ENCODE data around the gene EIF4EBP3.
"Not testable (repeated sequence)": the region's sequence is repeated elsewhere in the genome, so short reads cannot be mapped to it uniquely, and the experiment has no call there.

EIF4EBP3 gene

DNA sequence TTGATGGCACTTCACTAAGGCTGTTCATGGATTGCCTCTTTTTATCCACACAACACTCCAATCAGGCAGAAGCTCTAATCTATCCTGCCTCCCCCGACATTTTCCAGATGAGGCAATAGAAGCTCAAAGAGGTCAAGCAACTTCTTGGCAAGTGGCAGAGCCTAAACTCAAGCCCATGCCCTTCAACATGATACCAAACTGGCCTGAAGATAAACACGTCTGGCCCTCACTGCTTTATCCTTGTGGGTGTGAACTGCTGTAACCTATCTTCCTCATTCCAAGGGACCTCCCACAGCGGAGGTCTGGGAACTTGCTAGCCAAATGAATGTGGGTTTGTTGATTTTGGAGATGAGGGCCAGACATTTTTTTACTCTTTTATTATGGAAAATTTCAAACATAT lies 26.7 kb downstream of the EIF4EBP3 start:
- DNase-seq (ENCODE audit: insufficient read length, low spot score), result no peak
- no peak for FAIRE-seq

DNA sequence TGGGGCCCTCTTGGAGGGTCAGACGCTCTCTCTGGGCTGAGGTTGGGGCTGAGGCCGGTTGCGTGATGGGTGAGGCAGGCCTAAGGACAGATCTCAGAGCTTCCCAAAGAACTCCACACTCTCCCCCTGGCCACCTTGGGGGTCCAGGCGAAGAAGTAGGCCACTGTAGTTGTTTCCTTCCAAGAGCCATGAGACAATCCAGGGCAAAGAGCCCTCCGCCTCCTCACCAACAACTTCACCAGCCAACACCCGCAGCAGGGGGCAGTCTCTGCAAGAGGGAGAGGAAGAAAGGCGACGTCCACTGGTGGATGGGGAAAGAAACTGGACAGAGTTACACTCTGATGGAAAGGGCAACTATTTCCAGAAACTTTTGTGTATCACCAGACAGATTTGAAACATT lies 27.8 kb downstream of the EIF4EBP3 start:
- DNase-seq (ENCODE audit: insufficient read length, low spot score) (no peak), FAIRE-seq (no peak)

DNA sequence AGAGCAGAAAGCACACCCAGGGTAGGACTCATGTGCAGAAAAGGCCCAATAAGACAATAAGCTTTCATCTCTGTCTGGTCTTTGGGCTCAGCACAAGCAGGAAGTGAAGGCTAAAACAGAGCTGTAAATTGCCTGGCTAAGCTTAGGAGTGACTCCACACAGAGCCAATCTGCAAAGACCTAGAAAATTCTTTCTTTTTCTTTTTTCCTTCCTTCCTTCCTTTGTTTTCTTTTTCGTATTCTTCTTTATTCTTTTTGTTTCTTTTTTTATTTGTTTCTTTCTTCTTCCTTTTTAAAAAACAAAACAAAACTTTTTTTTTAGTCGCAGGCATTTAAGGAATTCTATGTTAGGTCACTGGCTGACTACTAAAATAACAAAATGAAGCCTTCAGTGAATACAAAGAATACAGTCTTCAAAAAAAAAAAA lies 29.3 kb downstream of the EIF4EBP3 start:
- DNase-seq (ENCODE audit: insufficient read length, low spot score) (no peak), FAIRE-seq (no peak)

DNA sequence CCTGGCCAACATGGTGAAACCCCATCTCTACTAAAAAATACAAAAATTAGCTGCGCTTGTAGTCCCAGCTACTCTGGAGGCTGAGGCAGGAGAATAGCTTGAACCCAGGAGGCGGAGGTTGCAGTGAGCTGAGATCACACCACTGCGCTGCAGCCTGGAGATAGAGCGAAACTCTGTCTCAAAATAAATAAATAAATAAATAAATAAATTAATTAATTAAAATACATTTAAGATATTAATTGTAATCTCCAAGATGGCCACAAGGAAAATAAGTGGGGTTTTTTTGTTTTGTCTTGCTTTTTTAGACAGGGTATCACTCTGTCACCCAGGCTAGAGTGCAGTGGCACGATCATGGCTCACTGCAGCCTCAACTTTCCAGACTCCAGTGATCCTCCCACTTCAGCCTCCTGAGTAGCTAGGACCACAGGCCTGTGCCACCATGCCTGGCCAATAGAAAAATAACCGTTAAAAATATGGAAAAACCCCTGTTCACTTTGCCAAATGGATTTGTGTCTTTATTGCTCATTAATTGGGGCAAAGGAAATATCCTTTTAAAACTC lies 31.8 kb downstream of the EIF4EBP3 start:
- not testable (repeated sequence) for DNase-seq (ENCODE audit: insufficient read length, low spot score); FAIRE-seq

DNA sequence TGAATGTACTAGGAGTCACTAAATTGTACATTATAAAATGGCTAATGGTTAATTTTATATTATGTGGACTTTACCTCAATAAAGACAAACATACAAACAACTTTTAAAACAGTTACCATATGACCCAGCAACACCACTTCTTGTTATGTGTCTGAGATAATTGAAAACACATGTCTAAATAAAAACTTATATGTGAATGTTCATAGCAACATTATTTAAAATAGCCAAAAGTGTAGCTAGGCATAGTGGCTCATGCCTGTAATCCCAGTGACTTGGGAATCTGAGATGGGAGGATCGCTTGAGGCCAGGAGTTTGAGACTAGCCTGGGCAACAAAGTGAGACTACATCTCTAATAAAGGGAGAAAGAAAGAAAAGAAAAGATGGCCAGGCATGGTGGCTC lies 40.0 kb downstream of the EIF4EBP3 start:
- DNase-seq (ENCODE audit: insufficient read length, low spot score), result no peak

DNA sequence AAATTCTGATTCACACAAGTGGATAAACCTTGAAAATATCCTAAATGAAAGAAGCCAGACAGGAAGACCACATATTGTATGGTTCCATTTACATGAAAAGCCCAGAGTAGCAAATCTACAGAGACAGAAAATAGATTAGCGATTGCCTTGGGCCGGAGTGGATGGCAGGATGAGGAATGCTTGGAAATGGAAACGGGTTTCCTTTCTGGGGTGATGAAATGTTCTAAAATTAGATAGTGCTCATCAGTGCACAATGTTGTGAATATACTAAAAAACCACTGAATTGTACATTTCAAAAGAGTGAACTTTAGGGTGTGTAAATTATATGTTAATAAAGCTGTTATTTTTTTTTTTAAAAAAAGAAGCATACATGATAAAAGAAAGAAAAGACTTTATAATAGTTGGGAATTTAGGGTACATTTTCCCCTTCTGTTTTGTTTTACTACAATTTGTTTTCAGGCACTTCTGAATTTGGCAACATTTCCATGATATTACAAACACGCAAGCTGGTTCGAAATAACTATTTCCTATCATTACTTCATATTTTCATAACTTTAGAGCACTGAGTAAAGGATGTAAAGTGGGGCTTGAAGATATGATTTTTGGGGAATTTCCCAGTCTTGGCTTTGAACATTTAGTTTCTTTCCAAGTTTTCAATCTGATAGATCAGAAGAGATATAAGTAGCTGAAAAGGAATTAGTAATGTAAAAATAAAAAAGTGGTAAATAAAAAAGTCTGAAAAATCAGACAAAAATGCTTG lies 41.0 kb downstream of the EIF4EBP3 start:
- DNase-seq (ENCODE audit: insufficient read length, low spot score), result no peak
- FAIRE-seq, result no peak

More for the DNA sequence above, 40.0 kb downstream of the EIF4EBP3 start:
- no peak for FAIRE-seq

DNA sequence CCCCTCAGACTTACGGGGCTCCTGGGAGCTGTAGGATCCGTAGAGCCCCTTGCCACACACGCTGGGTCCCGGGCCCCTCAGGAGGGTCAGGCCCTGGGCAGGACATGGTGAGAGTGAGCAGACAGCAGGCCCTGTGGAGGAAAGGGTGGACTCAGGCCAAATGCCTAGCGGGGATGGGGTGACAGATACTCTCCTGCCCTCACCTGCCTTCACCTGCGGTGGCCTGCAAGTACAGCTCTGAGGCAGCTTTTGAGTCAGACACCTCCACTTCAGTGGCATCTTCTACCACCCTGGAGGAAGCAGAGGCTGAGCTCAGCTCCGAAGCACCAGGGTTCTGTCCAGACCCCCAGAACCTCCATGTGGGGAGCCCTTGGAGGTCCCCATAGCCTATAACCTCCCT lies 43.4 kb downstream of the EIF4EBP3 start:
- FAIRE-seq (no peak), DNase-seq (ENCODE audit: insufficient read length, low spot score) (no peak)

DNA sequence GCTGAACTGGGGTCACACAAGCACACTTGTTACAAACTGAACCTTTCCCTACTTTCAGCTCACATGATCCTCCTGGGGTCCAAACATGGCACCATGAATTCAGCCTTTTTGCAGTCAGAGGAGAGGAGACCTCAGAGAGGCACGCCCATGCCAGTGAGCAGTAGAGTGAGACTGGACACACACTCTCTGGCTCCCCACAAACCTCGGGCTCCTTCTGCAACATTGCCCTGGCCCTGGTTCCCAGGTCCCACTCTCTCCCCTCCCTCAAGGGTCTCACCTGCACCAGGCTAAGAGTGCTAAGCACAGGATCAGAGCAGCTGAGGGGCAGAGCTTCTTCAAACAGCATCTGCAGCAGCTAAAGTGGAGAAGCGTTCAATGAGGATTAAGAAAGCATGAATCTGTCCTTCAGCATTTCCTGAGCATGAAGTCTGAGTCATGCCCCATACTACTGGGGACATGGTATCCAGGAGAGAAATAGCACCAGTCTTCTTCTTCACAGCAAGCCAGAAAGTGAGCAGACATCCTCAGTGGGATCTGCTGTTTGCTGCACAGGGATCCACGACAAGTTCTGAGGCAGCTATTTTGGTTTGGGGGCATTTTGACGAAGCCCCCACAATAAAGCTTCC lies 44.4 kb downstream of the EIF4EBP3 start:
- FAIRE-seq (no peak), DNase-seq (ENCODE audit: insufficient read length, low spot score) (peak; percentile 43)

DNA sequence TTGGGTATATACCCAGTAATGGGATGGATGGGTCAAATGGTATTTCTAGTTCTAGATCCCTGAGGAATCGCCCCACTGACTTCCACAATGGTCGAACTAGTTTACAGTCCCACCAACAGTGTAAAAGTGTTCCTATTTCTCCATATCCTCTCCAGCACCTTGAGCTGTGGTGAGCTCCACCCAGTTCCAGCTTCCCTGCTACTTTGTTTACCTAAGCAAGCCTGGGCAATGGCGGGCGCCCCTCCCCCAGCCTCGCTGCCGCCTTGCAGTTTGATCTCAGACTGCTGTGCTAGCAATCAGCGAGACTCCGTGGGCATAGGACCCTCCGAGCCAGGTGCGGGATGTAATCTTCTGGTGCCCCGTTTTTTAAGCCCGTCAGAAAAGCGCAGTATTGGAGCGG lies 45.6 kb downstream of the EIF4EBP3 start:
- not testable (repeated sequence) for DNase-seq (ENCODE audit: insufficient read length, low spot score); FAIRE-seq

DNA sequence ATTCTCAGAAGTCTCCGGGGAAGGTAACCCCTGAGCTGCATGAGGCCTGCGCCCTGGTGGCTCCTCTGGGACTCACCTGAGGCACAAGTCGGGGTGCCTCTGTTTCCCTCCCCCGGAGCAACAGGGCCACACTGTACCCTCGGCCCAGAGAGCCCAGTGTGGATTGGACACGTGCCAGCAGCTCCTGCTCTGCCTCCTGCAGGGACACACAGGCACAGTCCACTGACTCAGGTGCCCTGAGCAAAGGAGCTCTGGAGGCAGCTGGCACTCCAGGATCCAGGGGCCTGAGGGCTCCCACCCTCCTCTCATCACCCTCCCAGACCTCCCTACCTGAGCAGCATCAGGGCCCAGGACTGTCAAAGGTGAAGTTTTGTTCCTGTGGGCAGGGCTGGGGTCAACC lies 46.7 kb downstream of the EIF4EBP3 start:
- FAIRE-seq, result no peak

DNA sequence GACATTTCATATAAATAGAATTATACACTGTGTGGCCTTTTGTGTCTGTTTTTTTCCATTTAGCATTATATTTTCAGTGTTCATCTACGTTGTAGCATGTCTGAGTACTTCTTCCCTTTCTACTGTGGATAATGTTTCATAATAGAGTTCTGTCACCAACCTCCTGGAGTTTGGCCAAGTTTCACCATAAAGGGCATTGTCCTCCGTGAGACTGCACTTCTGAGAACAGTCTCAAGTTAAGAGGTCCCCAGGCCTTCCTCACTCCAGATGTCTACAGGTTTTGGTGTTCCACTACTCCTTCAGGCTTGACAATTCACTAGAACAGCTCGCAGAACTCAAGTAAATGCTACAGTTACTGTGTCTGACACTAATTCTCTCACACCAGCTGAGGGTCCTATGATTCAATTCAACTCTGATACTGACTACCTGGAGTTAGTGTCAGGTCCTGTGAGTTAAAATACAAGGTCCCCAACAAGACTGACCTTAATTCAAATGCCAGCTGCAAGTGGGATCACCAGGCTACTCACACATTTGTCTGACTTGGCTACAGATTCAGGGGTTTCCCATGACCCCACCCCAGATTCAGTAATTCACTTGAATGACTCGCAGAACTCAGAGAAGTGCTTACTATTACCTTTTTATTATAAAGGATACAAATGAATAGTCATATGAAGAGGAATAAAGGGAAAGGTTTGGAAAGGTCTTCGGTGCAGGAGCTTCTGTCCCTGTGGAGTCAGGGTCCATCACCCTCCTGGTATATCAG lies 48.3 kb downstream of the EIF4EBP3 start:
- FAIRE-seq (no peak), DNase-seq (ENCODE audit: insufficient read length, low spot score) (no peak)

More for the DNA sequence above, 46.7 kb downstream of the EIF4EBP3 start:
- no peak for DNase-seq (ENCODE audit: insufficient read length, low spot score)

DNA sequence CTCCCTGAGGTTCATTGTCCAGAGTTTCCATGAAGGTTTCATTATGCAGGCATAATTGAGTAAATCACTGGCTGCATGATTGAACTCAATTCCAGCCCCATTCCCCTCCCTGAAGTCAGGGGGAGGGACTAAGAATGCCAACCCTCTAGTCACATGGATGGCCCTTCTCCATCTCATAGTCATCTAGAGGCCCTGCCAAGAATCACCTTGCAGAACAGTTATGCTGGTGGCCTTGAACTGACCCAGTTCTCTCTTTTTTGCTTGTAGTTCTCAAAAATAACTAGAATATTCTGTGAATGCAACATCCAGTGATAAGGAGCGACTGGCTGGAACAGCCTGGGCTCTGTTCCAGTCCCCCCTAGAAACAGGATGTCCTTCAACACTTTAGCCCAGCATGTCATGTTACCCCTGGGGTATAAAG lies 48.9 kb downstream of the EIF4EBP3 start:
- FAIRE-seq, result no peak
- DNase-seq (ENCODE audit: insufficient read length, low spot score), result no peak

DNA sequence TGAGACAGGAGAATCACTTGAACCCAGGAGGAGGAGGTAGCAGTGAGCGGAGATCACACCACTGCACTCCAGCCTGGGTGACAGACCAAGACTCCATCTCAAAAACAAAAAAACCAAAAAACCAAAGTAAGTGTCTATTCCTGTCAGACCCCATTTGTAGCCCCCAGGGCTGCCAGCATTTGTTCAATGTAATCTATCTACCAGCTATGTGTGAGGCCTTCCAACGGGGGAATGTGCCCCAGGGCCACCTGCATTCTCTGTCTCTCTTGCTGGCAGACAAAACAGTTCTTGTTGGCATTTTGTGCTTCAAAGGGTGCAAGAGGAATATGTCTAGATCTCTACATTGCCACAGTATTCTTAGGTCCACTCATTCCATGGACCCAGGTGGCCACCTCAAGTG lies 51.4 kb downstream of the EIF4EBP3 start:
- no peak for DNase-seq (ENCODE audit: insufficient read length, low spot score)
- FAIRE-seq, result no peak
